Esophagus muscularis mucosa (tissue), 4 donors: ENCODE measurements around the gene ITPKB.

Experiments used
- EP300 ChIP-seq: sonication (generic); formaldehyde crosslinking; IDR thresholded peaks from one replicate; pipeline ENCODE4 v1.6.1; 2017; ENCODE audit warnings: antibody characterized with exemption
- POLR2A ChIP-seq: fragments of 450-650 bp; IDR thresholded peaks from one replicate; pipeline ENCODE4 v1.6.1; 2017; ENCODE audit warnings: antibody characterized with exemption, moderate library complexity, mild to moderate bottlenecking, low read depth
- POLR2AphosphoS5 ChIP-seq, 2 donors: sonication (generic); formaldehyde crosslinking; IDR thresholded peaks; one replicate each; pipeline ENCODE4 v1.6.1; 2017; ENCODE audit warnings: antibody characterized with exemption in 2 of 2
- TF ChIP-seq, protein P1 (sequence below), 3 experiments: fragments of 200-600 bp in 2 of 3; fragments of 450-650 bp in 1 of 3; sonication (generic) in 2 of 3; IDR thresholded peaks; one replicate each; pipeline ENCODE4 v1.5.1; 2017 to 2019; ENCODE audit warnings: antibody characterized with exemption in 3 of 3, mild to moderate bottlenecking in 2 of 3, moderate library complexity in 1 of 3

DNA sequence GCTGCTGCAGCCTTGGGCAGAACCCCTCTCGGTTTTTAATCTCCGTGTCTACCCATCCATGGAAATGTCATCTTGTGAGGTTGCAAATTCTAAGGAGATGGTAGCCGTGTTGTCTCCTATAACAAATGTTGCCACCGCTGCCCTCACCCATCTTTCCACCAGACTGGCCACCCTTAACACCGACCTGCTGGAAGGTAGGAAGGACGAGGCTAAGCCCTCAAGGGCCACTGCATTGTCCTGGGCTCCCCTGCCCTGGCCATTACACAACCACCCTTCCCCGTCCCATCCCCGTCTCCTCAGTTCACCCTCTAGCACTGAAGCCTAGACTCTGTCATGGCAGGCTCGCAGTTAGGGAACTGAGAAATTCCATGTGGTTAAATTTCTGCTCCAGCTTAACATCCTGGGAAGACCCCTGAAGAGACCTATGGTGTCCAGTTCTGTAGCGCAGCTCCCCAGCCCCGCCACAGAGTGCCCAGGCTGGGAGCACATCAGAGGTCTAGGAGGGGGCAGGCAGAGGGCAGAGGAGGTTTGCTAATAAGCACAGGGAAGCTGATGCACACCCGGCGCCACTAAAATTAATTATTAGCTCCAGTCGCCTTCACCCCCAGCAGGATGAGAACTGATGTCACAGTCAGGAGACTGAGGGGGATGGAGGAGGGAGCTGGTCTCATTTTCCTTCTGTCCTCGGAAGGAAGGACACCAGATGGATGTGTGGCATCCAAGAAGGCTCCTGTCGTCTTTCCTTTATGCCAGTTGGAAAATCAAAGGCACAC lies 152.2 kb downstream of the ITPKB start:
- TF ChIP-seq POLR2A (no peak), POLR2AphosphoS5 (IDR thresholded peaks at IDR 0.05) (no peak), EP300 (no peak)
- TF ChIP-seq, protein P1, sequence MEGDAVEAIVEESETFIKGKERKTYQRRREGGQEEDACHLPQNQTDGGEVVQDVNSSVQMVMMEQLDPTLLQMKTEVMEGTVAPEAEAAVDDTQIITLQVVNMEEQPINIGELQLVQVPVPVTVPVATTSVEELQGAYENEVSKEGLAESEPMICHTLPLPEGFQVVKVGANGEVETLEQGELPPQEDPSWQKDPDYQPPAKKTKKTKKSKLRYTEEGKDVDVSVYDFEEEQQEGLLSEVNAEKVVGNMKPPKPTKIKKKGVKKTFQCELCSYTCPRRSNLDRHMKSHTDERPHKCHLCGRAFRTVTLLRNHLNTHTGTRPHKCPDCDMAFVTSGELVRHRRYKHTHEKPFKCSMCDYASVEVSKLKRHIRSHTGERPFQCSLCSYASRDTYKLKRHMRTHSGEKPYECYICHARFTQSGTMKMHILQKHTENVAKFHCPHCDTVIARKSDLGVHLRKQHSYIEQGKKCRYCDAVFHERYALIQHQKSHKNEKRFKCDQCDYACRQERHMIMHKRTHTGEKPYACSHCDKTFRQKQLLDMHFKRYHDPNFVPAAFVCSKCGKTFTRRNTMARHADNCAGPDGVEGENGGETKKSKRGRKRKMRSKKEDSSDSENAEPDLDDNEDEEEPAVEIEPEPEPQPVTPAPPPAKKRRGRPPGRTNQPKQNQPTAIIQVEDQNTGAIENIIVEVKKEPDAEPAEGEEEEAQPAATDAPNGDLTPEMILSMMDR (IDR thresholded peaks at IDR 0.05), result no peak
